ENCODE results near the gene EPYC.

GRCh38 chr12:90969851-90970250 lies 34.9 kb downstream of the EPYC start:
- TF ChIP-seq CTCF (conservative IDR thresholded peaks at IDR 0.05; ENCODE audit: low read depth, low read length) (no peak), EZH2phosphoT487 (IDR thresholded peaks at IDR 0.05; ENCODE audit: borderline replicate concordance, low read length) (no peak)

All from PC-3 (cell line).